ENCODE measurements around the gene PLTP. TPM values are rescaled to one million over a fixed set of nuclear protein-coding genes. Genes with fewer than 3 reads are reported as not detected.
A peak's percentile ranks its signal among the peaks of the same experiment; 100 is the strongest.

Gene PLTP
- total RNA-seq, 1 experiment from 2014 or later: 61.5 TPM

DNA sequence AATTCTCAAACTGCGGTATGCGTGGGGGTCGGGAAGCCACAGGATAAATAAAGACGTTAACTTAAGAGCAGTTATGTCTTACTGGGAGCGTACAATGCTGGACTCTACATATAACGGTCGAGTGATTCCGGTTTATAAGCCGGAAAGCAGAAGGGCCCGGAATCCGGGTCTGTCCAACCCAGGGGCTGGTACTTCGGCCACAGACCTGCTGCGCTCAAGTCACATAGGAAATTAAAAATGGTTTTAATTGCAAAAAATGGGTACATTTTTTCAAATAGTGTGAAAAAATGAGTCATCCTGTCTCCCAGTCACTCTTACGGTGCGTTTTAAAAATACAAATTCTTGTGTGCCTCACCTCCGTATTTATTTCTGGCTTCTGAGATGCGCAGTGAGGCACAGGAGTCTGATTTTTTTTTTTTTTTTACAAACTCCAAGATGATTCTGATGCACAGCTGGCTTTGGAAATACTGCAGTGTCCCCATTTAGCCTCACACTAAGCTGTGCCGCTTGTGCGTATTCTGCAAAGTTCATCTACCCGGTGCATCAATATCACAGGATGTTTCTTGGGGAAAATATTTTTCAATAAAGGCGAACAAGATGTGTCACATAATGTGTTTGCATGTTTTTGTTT, 23.6 kb upstream of the PLTP start:
- peak overlapping the region; percentile 99 for H3K9ac ChIP-seq (ENCODE audit: low read length)
- peak overlapping the region; percentile 4; the same call in 1 of the 2 replicates for H3K27ac ChIP-seq (ENCODE audit: low read length)
- no peaks in the 10 kb centered on the region for H3K9me2 ChIP-seq (replicated peaks; ENCODE audit: low read length)
- TSS peak; percentile 79 for BruUV-seq (replicated peaks)
- intact Hi-C loops (cut with micrococcal nuclease): loop anchor here (1.0 to 10.0 kb wide), 3 partner anchors 121 to 521 kb away; partner anchors contain the start of genes PIGT and UBE2C
- no peaks in the 10 kb centered on the region for H3K9me3 ChIP-seq (ENCODE audit: low read length)
- peaks cover 38% of the 10 kb centered on the region for H3K79me2 ChIP-seq (ENCODE audit: low read length)
- peak overlapping the region; percentile 91 for H3K4me3 ChIP-seq (ENCODE audit: low read length)
- H3K27me3 ChIP-seq (ENCODE audit: low read length): no peaks in the 10 kb centered on the region
- peak; percentile 25 for ATAC-seq
- ChIA-PET CTCF (interaction anchor here (0.6 to 0.7 kb wide), 3 partner anchors 13 to 78 kb away, joined by 3 to 13 read pairs (median 4); partner anchors contain the start of genes ACOT8 and ZSWIM3), POLR2A (ENCODE audit: unreplicated experiment) (interaction anchor here (0.5 to 1.6 kb wide), 15 partner anchors 23 to 320 kb away, joined by 3 to 28 read pairs (median 8); partner anchors contain the start of genes PLTP and SNX21)
- H3K4me2 ChIP-seq (ENCODE audit: low read length): peak overlapping the region; percentile 92
- H2AFZ ChIP-seq (ENCODE audit: low read length): peak overlapping the region; percentile 25
- TF ChIP-seq EZH2 (IDR thresholded peaks at IDR 0.05; ENCODE audit: low read length, unreplicated experiment) (no peak), EZH2phosphoT487 (IDR thresholded peaks at IDR 0.05; ENCODE audit: borderline replicate concordance, low read length) (no peak)
- TF ChIP-seq, protein P1, sequence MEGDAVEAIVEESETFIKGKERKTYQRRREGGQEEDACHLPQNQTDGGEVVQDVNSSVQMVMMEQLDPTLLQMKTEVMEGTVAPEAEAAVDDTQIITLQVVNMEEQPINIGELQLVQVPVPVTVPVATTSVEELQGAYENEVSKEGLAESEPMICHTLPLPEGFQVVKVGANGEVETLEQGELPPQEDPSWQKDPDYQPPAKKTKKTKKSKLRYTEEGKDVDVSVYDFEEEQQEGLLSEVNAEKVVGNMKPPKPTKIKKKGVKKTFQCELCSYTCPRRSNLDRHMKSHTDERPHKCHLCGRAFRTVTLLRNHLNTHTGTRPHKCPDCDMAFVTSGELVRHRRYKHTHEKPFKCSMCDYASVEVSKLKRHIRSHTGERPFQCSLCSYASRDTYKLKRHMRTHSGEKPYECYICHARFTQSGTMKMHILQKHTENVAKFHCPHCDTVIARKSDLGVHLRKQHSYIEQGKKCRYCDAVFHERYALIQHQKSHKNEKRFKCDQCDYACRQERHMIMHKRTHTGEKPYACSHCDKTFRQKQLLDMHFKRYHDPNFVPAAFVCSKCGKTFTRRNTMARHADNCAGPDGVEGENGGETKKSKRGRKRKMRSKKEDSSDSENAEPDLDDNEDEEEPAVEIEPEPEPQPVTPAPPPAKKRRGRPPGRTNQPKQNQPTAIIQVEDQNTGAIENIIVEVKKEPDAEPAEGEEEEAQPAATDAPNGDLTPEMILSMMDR (conservative IDR thresholded peaks at IDR 0.05; ENCODE audit: low read depth, low read length): no peak
- peaks cover 12% of the 10 kb centered on the region; the same call in 1 of the 2 replicates for H3K4me1 ChIP-seq (ENCODE audit: insufficient read depth, low read length)
- peaks cover 30% of the 10 kb centered on the region for H3K36me3 ChIP-seq (ENCODE audit: low read depth, low read length)
- H4K20me1 ChIP-seq (ENCODE audit: low read length): no peaks in the 10 kb centered on the region
- no peaks in the 10 kb centered on the region for H3F3A ChIP-seq (ENCODE audit: low read length, unreplicated experiment)
- DNase-seq: no peak

GRCh38 chr20:45934586-45935415, 22.8 kb upstream of the PLTP start, which contains the start of gene PCIF1:
Gene PCIF1, plus strand, starts transcription at chr20:45934683. Its CDS starts 4,317 bp downstream, at chr20:45939000.
- POLR2A ChIA-PET (ENCODE audit: unreplicated experiment): interaction anchor here (0.5 to 1.6 kb wide), 15 partner anchors 23 to 320 kb away, joined by 3 to 28 read pairs (median 5); partner anchors contain the start of genes PLTP and SNX21
- intact Hi-C loops (cut with micrococcal nuclease): loop anchor here (1.0 to 10.0 kb wide), 3 partner anchors 120 to 520 kb away; partner anchors contain the start of genes PIGT and UBE2C
- H4K20me1 ChIP-seq (ENCODE audit: low read length): no peaks in the 10 kb centered on the region
- peak within 1 kb of the TSS; percentile 99 for H3K9ac ChIP-seq (ENCODE audit: low read length)
- H3K79me2 ChIP-seq (ENCODE audit: low read length): peaks cover 38% of the 10 kb centered on the region
- peak; percentile 81 for ATAC-seq
- H3F3A ChIP-seq (ENCODE audit: low read length, unreplicated experiment): no peaks in the 10 kb centered on the region
- H3K27ac ChIP-seq (ENCODE audit: low read length): peak within 1 kb of the TSS; percentile 91
- H3K36me3 ChIP-seq (ENCODE audit: low read depth, low read length): peaks cover 24% of the 10 kb centered on the region
- peak within 1 kb of the TSS; percentile 58 for H2AFZ ChIP-seq (ENCODE audit: low read length)
- H3K4me1 ChIP-seq (ENCODE audit: insufficient read depth, low read length): peaks cover 12% of the 10 kb centered on the region; the same call in 1 of the 2 replicates
- DNase-seq: peak; percentile 99
- TF ChIP-seq, protein P1 (conservative IDR thresholded peaks at IDR 0.05; ENCODE audit: low read depth, low read length): no peak
- TF ChIP-seq EZH2phosphoT487 (IDR thresholded peaks at IDR 0.05; ENCODE audit: borderline replicate concordance, low read length) (no peak), EZH2 (IDR thresholded peaks at IDR 0.05; ENCODE audit: low read length, unreplicated experiment) (no peak)
- H3K4me2 ChIP-seq (ENCODE audit: low read length): peak within 1 kb of the TSS; percentile 97
- H3K4me3 ChIP-seq (ENCODE audit: low read length): peak within 1 kb of the TSS; percentile 91
- CTCF ChIA-PET: interaction anchor here (0.6 to 0.7 kb wide), 2 partner anchors 14 to 78 kb away, joined by 4 to 13 read pairs; partner anchors contain the start of genes ACOT8 and ZSWIM3
- no peaks in the 10 kb centered on the region for H3K9me3 ChIP-seq (ENCODE audit: low read length)
- H3K27me3 ChIP-seq (ENCODE audit: low read length): no peaks in the 10 kb centered on the region
- BruUV-seq (replicated peaks): no TSS peak
- H3K9me2 ChIP-seq (replicated peaks; ENCODE audit: low read length): no peaks in the 10 kb centered on the region

Measured in PC-3 (cell line).